ENCODE measurements around the gene MOK.
"Not testable (repeated sequence)": the region's sequence is repeated elsewhere in the genome, so short reads cannot be mapped to it uniquely, and the experiment has no call there.

The MOK gene

GRCh38 chr14:102303664-102304063 lies 1.3 kb downstream of the MOK start:
- DNase-seq (ENCODE audit: low read depth): no peak
- H3K4me3 ChIP-seq (ENCODE audit: low read depth, low read length): peak overlapping the region; percentile 88

GRCh38 chr14:102298303-102299070 lies 6.5 kb downstream of the MOK start:
- DNase-seq (ENCODE audit: low read depth): peak; percentile 67
- H3K4me3 ChIP-seq (ENCODE audit: low read depth, low read length): not testable (repeated sequence)

More at GRCh38 chr14:102303664-102304063, 1.3 kb downstream of the MOK start:
- TF ChIP-seq MYC (IDR thresholded peaks at IDR 0.05; ENCODE audit: low read depth, low read length) (no peak), CTCF (IDR thresholded peaks at IDR 0.05; ENCODE audit: low read depth, low read length) (no peak), POLR2A (IDR thresholded peaks at IDR 0.05; ENCODE audit: extremely low read depth, insufficient read length) (no peak), MAX (IDR thresholded peaks at IDR 0.05; ENCODE audit: low read depth, low read length) (no peak)

- DNase-seq (ENCODE audit: low read depth): no peak
- no peak overlapping the region for H3K4me3 ChIP-seq (ENCODE audit: low read depth, low read length)
- TF ChIP-seq MAX (IDR thresholded peaks at IDR 0.05; ENCODE audit: low read depth, low read length): no peak
- no peak for TF ChIP-seq POLR2A (IDR thresholded peaks at IDR 0.05; ENCODE audit: extremely low read depth, insufficient read length)
- TF ChIP-seq MYC (IDR thresholded peaks at IDR 0.05; ENCODE audit: low read depth, low read length): no peak
- no peak for TF ChIP-seq CTCF (IDR thresholded peaks at IDR 0.05; ENCODE audit: low read depth, low read length)
These were observed 7.4 kb downstream of the MOK start for GRCh38 chr14:102297436-102298170.

- no peak overlapping the region for H3K4me3 ChIP-seq (ENCODE audit: low read depth, low read length)
- DNase-seq (ENCODE audit: low read depth): peak; percentile 44
- TF ChIP-seq CTCF (IDR thresholded peaks at IDR 0.05; ENCODE audit: low read depth, low read length) (peak; percentile 39), POLR2A (IDR thresholded peaks at IDR 0.05; ENCODE audit: extremely low read depth, insufficient read length) (no peak)
These were observed 9.7 kb downstream of the MOK start for GRCh38 chr14:102295270-102295669.

GRCh38 chr14:102293781-102294180 lies 11.2 kb downstream of the MOK start:
- DNase-seq (ENCODE audit: low read depth): no peak
- TF ChIP-seq POLR2A (IDR thresholded peaks at IDR 0.05; ENCODE audit: extremely low read depth, insufficient read length): no peak
- no peak for TF ChIP-seq MAX (IDR thresholded peaks at IDR 0.05; ENCODE audit: low read depth, low read length)
- TF ChIP-seq CTCF (IDR thresholded peaks at IDR 0.05; ENCODE audit: low read depth, low read length): no peak
- TF ChIP-seq MYC (IDR thresholded peaks at IDR 0.05; ENCODE audit: low read depth, low read length): no peak
- no peak overlapping the region for H3K4me3 ChIP-seq (ENCODE audit: low read depth, low read length)

GRCh38 chr14:102292441-102292840 lies 12.5 kb downstream of the MOK start:
- TF ChIP-seq MYC (IDR thresholded peaks at IDR 0.05; ENCODE audit: low read depth, low read length): no peak
- no peak for TF ChIP-seq MAX (IDR thresholded peaks at IDR 0.05; ENCODE audit: low read depth, low read length)
- TF ChIP-seq POLR2A (IDR thresholded peaks at IDR 0.05; ENCODE audit: extremely low read depth, insufficient read length): no peak
- TF ChIP-seq CTCF (IDR thresholded peaks at IDR 0.05; ENCODE audit: low read depth, low read length): no peak
- no peak for DNase-seq (ENCODE audit: low read depth)
- no peak overlapping the region for H3K4me3 ChIP-seq (ENCODE audit: low read depth, low read length)

All from NB4 (cell line).